Skeletal muscle satellite cell (primary cell): Measurements from ENCODE around the gene CAMK2G.

Source experiments
- H3K27me3 ChIP-seq: 2 replicates; pipeline ENCODE4 v1.7.0; 2013; ENCODE audit warnings: low read length; ENCODE audit not compliant: control insufficient read depth, insufficient read depth
- H3K36me3 ChIP-seq: 2 replicates; pipeline ENCODE4 v1.7.0; 2013; ENCODE audit warnings: mild to moderate bottlenecking, control low read depth, low read length; ENCODE audit not compliant: insufficient read depth
- H3K4me1 ChIP-seq: 2 replicates; pipeline ENCODE4 v1.7.0; 2013; ENCODE audit warnings: low read length; ENCODE audit not compliant: control insufficient read depth, insufficient read depth
- H3K4me2 ChIP-seq: 2 replicates; pipeline ENCODE4 v1.7.0; 2013; ENCODE audit warnings: mild to moderate bottlenecking, low read length
- H3K4me3 ChIP-seq: 2 replicates; pipeline ENCODE4 v1.7.0; 2013; ENCODE audit warnings: low read length
- H3K9ac ChIP-seq: 2 replicates; pipeline ENCODE4 v1.7.0; 2013; ENCODE audit warnings: mild to moderate bottlenecking, low read depth, low read length, moderate library complexity
- H3K9me3 ChIP-seq: replicated peaks from 2 replicates; pipeline ENCODE4 v1.7.0; 2013; ENCODE audit warnings: mild to moderate bottlenecking, control low read depth, low read length

The CAMK2G gene

DNA sequence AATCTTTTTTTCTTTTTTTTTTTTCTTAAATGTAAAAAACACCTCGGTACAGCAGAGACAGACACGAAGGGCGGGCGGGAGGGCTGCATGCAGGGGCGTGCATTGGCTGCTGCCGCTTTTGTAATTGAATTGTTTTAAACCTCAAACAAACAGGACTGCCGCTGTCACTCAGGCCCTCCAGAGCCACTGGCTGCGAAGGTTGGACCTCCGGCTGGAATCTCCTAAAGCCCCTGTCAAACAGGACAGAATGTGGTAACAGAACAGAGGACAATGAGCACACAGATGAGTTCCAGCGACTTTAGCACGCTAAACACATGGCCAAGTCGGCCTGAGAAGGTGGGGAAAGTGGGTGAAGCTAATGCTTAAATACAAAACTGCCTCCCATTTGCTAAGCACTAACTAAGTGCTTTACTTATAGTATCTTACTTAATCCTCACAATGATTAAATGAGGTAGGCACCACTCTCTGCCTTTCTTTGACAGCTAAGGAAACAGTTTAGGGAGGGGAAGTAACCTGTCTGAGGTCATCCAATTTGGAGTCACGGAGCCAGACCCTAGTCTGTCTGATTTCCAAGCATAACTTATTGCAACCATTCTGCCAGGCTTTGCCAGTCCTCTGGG lies 60.0 kb downstream of the CAMK2G start:
- Histone ChIP-seq H3K4me2 (no peak overlapping the region), H3K4me1 (peaks cover 15% of the 10 kb centered on the region), H3K4me3 (no peak overlapping the region), H3K9ac (no peak overlapping the region), H3K36me3 (peaks cover 24% of the 10 kb centered on the region), H3K27me3 (no peaks in the 10 kb centered on the region), H3K9me3 (no peaks in the 10 kb centered on the region)

DNA sequence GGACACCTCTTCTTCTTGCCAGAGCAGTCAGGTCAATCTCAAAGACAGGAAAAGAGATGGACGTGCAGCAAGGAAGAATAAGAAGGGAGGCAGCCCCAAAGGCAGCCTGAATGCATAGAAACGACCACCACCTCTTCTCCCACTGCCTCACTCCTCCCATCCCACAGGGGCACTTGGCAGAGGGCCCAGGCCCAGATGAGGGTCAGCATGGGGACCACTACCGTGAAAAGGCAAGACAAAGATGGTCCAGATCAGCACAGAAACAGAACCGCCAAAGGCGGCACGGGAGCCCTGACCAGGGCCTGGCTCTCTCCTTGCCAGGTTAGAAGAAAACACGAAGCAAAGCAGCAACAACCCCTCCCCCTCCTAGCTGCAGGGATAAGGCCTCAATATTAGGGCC lies 61.0 kb downstream of the CAMK2G start:
- Histone ChIP-seq H3K9me3 (no peaks in the 10 kb centered on the region), H3K4me2 (no peak overlapping the region), H3K4me1 (peaks cover 15% of the 10 kb centered on the region), H3K4me3 (no peak overlapping the region), H3K36me3 (peaks cover 30% of the 10 kb centered on the region), H3K27me3 (no peaks in the 10 kb centered on the region), H3K9ac (no peak overlapping the region)

DNA sequence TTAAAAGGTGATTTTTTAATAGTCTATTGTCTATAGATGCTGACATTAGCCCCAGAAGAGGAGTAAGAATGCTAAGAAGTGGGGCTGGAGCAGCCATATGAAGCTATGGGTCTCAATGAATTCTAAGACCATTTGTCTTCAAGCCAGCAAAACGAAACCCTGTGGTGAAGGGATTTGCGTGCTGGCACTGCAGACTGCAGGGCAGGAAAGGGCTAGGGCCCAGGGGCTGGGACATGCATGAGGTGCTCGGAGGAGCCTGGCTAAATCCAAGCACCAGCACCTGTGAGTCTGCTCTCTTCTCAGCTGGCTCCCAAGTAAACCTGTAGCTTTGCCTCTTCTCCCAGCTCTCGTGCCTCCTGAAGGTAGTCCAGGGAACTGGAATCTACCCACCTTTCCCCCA lies 61.7 kb downstream of the CAMK2G start:
- H3K4me2 ChIP-seq = no peak overlapping the region
- no peak overlapping the region for H3K9ac ChIP-seq
- no peaks in the 10 kb centered on the region for H3K27me3 ChIP-seq
- no peaks in the 10 kb centered on the region for H3K9me3 ChIP-seq
- peaks cover 37% of the 10 kb centered on the region for H3K36me3 ChIP-seq
- H3K4me1 ChIP-seq = peaks cover 15% of the 10 kb centered on the region
- no peak overlapping the region for H3K4me3 ChIP-seq

DNA sequence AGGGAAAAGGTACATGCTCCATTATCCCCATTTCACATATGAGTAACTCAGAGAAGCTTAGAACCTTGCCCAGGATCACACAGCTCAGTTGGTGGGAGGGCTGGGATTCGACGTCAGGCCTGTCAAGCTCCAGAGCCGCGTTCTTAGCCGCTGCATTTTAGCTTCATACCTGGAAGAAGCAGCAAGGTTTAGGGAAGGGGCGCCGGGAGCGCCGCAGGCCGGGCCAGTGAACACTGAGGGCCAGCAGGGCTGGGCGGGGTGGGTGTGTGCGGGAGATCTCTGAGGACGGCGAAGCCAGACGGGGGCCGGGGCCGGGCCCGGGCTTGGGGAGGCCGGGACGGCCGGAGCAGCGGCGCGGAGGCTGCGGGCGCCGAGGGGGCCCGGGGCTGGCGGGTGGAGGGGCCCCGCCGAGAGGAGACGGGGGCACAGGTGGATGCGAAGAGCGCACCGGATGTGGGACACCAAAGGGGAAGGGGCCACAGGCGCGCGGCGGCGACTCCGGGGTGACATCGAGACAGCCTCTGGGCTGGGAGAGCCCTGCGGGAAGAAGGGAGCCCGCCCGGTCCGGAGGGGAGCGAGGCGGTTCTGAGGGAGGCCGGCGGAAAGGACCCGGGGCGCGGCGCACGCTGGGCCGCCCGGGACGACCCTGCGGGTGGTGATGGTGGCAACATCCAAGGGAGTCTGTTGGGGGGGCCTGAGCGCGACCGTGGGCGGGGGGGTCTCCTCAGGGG lies 63.5 kb downstream of the CAMK2G start:
- Histone ChIP-seq H3K9me3 (no peaks in the 10 kb centered on the region), H3K4me2 (peak overlapping the region; percentile 96), H3K4me3 (peak overlapping the region; percentile 97), H3K36me3 (peaks cover 49% of the 10 kb centered on the region), H3K27me3 (no peaks in the 10 kb centered on the region), H3K9ac (peak overlapping the region; percentile 94), H3K4me1 (peaks cover 9% of the 10 kb centered on the region)

DNA sequence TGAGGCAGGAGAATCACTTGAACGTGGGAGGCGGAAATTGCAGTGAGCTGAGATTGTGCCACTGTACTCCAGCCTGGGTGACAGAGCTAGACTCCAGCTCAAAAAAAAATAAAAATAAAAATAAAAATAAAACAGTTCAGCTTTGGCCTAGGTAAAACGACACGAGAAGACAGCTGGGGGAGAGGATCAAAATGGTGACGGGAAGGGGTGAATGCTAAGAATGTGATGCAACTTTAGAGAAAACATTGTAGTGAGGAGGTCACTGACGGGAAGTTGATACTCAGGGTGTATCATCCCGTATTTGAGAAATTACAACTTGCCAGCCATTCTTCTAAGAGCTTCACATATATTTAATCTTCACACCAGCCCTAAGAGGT lies 64.0 kb downstream of the CAMK2G start:
- Histone ChIP-seq H3K4me1 (peaks cover 5% of the 10 kb centered on the region), H3K9ac (peak overlapping the region; percentile 94), H3K36me3 (peaks cover 54% of the 10 kb centered on the region), H3K4me3 (peak overlapping the region; percentile 97), H3K9me3 (no peaks in the 10 kb centered on the region), H3K27me3 (no peaks in the 10 kb centered on the region), H3K4me2 (peak overlapping the region; percentile 96)

DNA sequence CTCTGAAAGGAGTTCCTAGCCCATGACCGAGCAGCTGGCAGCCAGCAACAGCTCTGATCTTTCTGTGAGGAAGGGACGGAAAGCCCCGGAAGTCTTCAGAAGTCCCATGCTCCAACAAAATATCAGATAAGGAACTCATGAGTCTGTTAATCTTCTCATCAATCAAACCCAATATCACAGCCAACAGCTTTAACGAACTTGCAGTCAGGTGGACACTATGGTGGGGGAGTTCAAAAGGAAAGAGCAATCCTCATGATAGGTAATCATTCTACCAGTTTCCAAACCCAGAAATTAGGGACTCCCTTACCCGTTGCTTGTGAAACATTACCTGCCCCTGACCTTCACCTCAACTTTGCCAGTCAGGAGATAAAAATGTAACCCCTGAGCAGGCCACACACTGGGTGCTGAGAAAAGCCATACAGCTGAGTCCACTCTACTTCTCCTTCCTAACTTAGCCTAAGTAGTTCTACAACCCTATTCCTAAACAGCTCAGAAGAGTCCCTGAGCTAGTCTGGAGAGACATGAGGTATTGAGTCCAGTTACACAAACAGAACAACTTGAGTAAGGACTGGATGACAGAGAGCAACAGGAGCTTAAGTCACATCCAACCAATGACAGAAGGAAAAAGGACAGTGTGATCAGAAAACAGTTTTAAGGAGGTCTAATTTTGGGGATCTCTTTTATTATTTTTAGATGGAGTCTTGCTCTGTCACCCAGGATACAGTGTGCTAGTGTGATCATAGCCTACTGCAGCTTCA lies 65.1 kb downstream of the CAMK2G start:
- Histone ChIP-seq H3K27me3 (no peaks in the 10 kb centered on the region), H3K9me3 (no peaks in the 10 kb centered on the region), H3K4me1 (peaks cover 5% of the 10 kb centered on the region), H3K9ac (no peak overlapping the region), H3K4me2 (no peak overlapping the region), H3K4me3 (no peak overlapping the region), H3K36me3 (peaks cover 50% of the 10 kb centered on the region)

DNA sequence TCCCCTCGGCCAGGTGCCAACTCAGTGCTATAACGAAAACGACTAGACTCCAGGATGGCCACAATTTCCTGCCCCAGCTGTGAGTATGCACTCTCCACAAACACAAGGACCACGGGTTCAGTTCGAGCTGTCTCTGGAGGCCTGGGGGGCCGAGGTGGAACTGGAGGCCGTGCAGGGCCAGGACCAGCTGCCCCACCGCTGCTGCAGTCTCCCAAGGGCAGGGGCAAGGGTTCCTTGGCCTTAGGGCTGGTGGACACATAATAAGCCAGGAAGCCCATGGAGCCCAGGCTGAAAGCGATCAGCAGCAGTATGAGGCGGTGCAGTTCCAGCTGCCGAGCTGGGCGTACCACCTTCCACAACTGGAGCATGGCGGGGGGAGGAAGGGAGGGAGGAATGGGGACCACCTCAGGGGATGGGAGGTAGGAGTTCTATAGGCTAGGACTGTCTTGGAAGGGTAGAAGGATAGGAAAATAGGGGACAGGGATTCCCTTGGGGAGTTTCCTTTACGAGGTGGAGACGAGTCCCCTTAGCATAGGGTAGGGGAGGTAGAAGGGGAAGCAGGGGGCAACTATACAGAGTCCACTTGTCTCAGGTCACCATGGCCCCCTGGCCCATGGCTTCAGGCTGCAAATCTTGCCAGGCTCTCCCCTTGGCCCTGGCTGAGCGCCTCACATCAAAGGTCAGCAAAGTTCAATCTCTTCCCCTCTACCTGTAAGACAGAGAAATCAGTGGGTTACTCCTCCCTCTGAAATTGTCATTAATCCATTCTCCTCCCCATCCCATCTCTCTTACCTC lies 66.1 kb downstream of the CAMK2G start:
- peaks cover 53% of the 10 kb centered on the region for H3K36me3 ChIP-seq
- H3K9ac ChIP-seq = no peak overlapping the region
- no peak overlapping the region for H3K4me3 ChIP-seq

DNA sequence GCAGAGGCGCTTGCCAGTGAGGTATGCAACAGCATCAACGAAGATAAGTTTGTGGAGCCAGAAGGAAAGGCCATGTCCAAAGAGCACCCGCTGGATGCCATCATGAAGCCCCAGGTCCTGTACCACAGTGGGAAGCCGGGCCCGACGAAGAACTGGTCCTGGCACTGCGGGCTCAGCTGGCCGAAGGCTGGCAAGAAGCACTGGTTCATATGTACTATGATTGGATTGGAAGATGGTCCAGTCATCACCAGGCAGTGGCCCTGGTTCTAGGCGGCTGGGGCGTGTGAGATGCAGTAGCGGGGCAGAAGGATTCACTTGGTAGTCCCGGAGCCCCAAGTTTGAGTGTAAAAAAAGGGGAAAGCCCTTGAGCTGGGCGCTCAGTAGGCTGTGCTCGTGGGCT lies 66.9 kb downstream of the CAMK2G start:
- H3K9ac ChIP-seq = no peak overlapping the region
- no peak overlapping the region for H3K4me3 ChIP-seq
- H3K36me3 ChIP-seq = peaks cover 55% of the 10 kb centered on the region
- H3K27me3 ChIP-seq = no peaks in the 10 kb centered on the region
- H3K4me1 ChIP-seq = peaks cover 5% of the 10 kb centered on the region
- H3K9me3 ChIP-seq = no peaks in the 10 kb centered on the region
- H3K4me2 ChIP-seq = no peak overlapping the region

More for the DNA sequence above, 66.1 kb downstream of the CAMK2G start:
- Histone ChIP-seq H3K4me1 (peaks cover 5% of the 10 kb centered on the region), H3K27me3 (no peaks in the 10 kb centered on the region), H3K4me2 (no peak overlapping the region), H3K9me3 (no peaks in the 10 kb centered on the region)

DNA sequence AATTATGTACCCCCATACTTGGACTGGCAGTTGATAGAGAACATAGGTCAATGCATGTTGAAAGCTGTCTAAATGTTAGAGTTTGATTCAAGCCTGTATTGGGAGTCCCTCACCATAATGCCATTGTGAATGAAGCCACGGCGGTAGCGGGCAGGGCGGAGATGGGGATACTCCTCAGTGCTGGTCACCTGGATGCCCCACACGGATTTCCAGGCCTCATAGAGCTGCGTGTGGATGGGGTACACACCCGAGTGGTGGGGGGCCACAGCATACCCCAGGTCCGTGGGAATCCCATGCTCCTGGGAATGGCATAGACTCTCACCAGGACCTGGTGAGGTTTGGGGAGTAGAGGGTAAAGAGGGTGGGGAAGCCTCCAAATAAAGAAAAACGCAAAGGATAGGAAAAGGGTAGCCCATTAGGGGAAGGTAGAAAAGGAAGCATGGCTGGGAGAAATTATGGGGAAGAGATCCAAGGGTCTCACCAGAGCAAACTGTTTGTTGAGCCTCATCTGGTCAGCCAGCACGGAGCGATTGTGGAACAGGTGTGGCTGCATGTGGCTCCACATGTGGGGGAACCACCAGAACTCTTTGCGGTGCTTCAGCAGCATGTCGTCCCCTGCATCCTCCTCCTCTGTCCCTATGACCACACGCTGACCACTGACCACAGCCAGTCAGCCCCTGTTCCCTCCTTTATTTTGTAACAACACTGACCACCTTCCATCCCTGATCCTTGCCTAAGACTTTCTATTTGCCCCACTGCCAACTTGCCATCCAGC lies 68.0 kb downstream of the CAMK2G start:
- Histone ChIP-seq H3K36me3 (peaks cover 66% of the 10 kb centered on the region), H3K27me3 (no peaks in the 10 kb centered on the region), H3K9ac (no peak overlapping the region), H3K4me1 (peaks cover 5% of the 10 kb centered on the region), H3K4me2 (no peak overlapping the region), H3K9me3 (no peaks in the 10 kb centered on the region), H3K4me3 (no peak overlapping the region)

DNA sequence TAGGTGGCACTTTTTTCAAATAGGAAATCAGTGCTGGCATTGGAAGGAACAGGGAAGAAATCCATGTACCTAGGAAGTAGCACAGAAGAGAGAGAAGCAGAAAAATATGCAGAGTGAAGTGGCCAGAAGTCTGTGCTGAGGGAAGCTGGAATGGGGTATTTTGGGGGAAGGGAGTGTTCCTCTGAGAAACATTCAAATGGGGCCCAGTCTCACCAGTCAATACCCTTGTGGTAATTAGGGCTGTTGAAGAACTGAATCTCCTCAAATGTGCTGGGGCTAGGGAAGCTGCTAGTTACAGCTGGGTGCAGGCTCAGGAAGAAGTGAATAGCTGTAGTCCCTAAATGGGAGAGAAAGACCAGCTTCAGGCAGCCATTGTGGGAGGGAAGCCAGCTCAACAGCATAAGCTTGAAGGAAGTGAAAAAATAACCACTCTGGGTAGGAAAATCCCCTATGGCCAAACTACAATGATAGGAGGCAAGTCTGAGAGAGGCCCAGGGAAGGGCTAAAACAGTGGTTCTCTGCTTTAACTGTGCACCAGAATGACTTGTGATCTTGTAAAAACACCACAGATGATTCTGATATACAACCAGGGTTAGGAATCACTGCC lies 70.6 kb downstream of the CAMK2G start:
- Histone ChIP-seq H3K4me1 (no peaks in the 10 kb centered on the region), H3K4me3 (no peak overlapping the region), H3K9me3 (no peaks in the 10 kb centered on the region), H3K4me2 (no peak overlapping the region), H3K9ac (no peak overlapping the region), H3K36me3 (peaks cover 82% of the 10 kb centered on the region), H3K27me3 (no peaks in the 10 kb centered on the region)
